OCI-LY3 (cell line): ENCODE results near the gene BARX2.

Source experiments
- CTCF ChIP-seq: fragments of 200-600, 300-600 bp; sonication (generic); IDR thresholded peaks from 2 replicates; pipeline ENCODE4 v1.5.1; 2014; ENCODE audit warnings: antibody characterized with exemption, low read length, low read depth
- EZH2phosphoT487 ChIP-seq: fragments of 200-600 bp; shearing (Covaris generic); IDR thresholded peaks from 2 replicates; pipeline ENCODE4 v1.6.1; 2018; ENCODE audit warnings: antibody characterized with exemption, mixed run types, low read depth

GRCh38 chr11:129348813-129349212, 26.8 kb upstream of the BARX2 start:
- TF ChIP-seq CTCF (no peak), EZH2phosphoT487 (no peak)
